NCI-H82 treated with DMSO at 0.1 percent for 48 hours (cell line): ENCODE results near the gene TSPAN9.

Source experiments
- DNase-seq: peaks from one replicate; lab custom pipeline; 2025; ENCODE audit not compliant: unreplicated experiment; lab: John Stamatoyannopoulos, UW

Gene TSPAN9

GRCh38 chr12:3157581-3158323 is 80.6 kb downstream of the TSPAN9 start:
- DNase-seq, result no peak

- no peak for DNase-seq
Measured at GRCh38 chr12:3158851-3159465, 81.8 kb downstream of the TSPAN9 start.

DNA sequence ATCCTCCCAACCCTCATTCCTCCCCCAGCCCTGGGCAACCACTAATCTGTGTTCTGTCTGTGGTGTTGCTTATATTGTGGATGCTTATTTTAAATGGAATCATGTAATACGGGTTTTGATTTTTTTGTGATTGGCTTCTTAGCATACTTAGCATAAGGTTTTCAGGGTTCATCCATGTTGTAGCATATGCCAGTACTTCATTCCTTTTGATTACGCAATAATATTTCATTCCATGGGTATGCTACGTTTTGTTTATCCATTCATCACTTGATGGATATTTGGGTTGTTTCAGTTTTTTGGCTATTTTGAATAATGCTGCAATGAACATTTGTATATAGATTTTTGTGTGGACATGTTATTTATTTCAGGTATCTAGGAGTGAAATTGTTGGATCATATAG is 82.9 kb downstream of the TSPAN9 start:
- no peak for DNase-seq

- no peak for DNase-seq
Measured at GRCh38 chr12:3161861-3162260, 84.7 kb downstream of the TSPAN9 start.

DNA sequence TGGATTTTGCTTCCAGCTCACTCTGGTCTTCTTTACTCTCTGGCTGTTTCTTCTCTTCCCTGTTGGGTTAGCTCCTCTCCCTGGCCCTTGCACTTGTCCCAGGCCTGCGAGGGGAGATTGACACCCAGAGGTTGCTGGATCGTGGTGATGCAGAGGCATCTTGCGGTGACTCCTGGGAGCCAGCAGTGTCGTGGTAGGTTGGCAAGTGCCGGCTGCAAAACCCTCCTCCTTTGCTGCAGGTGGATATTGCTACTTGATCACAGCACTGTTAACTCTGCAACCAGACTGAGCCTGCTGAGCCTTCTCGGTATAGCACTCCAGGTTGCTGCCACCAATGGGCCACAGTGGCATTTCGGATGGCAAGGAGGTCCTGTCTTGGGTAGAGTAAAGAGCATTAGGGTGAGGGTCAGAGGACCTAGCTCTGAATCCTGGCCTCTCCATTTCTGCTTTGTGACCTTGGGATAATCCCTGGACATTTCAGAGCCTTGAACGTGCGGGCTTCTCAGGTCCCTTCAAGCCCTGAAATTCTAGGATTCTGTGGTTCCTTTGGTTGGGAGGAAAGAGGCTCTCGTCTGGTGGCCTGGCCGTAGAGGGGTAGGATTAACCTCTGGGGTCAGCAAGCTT is 87.4 kb downstream of the TSPAN9 start:
- peak; percentile 26 for DNase-seq

GRCh38 chr12:3165078-3165980 is 88.2 kb downstream of the TSPAN9 start:
- DNase-seq, result peak; percentile 99

DNA sequence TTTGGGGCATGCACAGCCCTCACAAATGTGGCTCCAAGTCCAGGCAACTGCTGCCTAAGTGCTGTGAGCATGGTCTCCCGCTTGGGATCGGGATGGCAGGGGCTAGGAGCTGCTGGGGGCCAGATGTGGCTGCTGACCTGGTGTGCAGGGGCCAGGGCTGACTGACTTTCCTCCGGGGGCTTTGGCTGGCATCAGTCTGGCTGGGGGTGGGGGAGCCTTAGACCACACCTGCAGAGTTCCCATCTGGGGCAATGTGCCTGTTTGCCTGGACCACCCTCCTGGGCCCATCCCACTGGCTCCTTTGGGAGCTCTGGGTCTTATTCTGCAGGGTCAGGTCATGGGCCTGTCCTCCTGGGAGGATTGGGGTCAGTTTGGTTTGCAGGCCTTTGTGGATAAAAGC is 90.5 kb downstream of the TSPAN9 start:
- no peak for DNase-seq

DNA sequence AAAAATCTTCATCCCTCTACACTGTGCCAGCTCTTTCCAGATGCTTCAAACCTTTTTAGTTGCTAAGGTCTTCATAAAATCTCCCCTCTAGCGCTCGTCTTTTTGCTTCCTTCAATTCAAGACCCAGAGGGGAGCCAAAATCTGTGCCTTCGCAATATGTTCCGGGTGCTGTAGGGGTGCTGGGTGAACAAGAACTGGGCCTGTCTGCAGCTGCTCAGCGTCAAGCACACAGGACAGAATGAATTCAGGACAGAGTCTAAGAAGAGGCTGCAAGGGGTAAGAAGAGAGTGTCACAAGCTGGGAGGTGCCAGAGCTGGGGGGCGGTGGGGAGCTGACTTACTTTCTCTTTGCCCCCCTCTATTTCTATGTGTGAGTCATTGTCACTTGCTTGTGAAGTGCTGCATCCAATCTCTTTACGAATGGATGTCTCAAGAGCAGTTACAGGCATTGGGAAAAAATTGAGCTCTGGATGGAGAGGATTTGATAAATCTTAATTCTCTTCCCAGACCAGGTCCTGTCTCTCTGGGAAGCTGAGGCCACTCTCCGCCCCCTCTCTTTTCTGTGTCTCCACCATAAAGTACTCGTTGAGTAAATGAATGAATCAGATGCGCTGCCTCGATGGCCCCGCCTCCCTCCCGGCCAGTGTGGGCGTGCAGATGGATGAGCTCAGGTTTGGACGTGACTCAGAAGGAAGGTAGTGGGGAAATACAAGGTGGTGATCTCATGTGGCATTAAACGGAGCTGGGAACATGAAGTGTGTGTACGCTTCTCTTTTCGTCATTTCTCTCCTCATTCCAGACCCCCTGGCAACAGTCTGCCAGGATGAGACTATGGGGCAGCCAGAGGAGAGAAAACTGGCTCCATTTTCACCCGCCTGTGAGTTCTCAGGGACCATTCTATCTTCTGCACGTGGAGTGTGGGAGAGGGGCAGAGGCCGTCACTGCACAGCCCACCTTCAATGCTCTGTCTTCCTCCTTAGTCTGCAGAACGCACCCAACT is 91.3 kb downstream of the TSPAN9 start:
- peak; percentile 25 for DNase-seq

DNA sequence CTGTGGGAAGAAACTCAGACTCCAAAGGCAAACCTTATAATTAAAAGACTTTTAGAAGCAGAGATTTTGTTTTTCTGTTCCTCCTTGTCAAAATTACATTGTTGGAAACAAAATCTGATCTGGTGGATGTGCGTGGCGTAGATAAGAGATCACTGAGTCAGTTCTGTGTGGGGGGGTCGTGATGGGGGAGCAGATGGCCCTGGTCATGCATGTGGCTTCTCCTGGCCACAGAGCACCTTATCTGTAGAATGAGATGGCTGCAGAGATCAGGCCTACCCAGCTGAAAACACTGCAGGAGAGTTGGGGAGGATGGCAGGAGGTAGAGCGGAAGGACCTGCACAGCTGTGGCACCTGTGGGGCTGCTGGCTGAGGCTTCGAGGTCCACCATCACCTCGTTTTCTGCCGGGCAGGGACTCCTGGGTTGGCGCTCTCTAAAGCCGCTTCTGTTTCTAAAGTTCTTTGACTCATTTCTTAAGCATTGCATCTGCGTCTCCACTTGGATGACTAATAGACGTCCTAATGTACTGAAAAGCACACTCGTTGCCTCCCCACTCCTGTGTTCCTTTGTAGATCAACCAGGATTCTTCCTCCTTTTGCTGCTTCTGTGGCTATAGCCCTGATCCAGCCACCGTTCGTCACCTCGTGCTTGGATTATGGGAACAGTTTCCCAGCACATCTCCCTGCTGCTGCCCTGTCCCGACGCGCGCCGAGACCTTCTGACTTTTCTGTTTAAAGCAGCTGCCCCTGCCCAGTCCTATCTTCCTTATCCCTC is 93.4 kb downstream of the TSPAN9 start:
- DNase-seq, result no peak

DNA sequence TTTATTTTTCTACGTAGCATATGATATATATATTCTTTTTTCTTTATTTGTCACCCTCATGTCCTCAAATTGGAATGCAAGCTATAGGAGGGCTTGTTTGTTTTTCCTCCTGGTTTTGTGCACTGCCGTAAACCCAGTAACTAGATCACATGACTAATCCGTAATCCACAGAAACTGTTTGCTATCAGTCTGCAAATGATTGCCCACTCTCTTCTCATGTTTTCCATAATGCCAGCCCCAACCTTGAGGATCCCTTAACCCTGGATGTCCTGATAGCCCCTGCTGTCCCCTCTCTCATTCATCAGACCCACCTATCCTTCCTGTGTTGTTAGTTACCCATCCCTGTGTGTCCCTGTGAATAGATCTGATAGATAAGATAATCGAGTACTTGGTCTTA is 94.0 kb downstream of the TSPAN9 start:
- peak; percentile 44 for DNase-seq

- DNase-seq, result no peak
Measured at GRCh38 chr12:3172124-3173007, 95.2 kb downstream of the TSPAN9 start.

- DNase-seq, result no peak
Measured at GRCh38 chr12:3173008-3173553, 95.9 kb downstream of the TSPAN9 start.

- DNase-seq, result no peak
Measured at GRCh38 chr12:3173912-3174311, 96.7 kb downstream of the TSPAN9 start.

- DNase-seq, result no peak
Measured at GRCh38 chr12:3175238-3175637, 98.1 kb downstream of the TSPAN9 start.

- no peak for DNase-seq
Measured at GRCh38 chr12:3176754-3177153, 99.6 kb downstream of the TSPAN9 start.

DNA sequence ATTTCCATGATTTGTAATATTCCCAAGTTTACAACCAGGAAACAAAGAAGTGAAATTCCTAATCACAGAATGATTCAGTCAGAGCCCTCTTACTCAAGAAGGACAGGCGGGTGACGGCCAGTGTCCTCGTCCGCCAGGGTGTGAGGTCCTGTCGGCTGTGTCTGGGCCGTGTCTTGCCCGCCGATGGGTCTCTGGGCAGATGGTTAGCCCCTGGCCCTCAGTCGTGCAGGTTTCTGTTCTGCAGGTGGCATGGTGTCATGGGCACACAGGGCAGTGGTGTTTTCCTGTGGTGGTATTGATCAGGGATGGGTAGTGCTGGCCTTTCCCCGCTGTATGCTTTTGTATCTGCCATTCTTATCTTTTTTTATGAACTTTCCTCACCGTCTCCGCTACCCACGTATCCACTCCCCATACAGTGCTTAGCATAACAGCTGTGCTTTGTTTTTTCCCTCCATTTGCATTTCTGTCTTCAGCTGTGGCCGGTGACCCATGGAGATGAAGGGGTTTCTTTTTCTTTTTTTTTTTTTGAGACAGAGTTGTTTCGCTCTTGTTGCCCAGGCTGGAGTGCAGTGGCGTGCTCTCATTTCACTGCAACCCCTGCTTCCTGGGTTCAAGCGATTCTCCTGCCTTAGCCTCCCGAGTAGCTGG is 100.7 kb downstream of the TSPAN9 start:
- no peak for DNase-seq

GRCh38 chr12:3178671-3179313 is 101.6 kb downstream of the TSPAN9 start:
- no peak for DNase-seq
